OCI-LY7 (cell line): ENCODE measurements around the gene HELZ. TPM values are rescaled to one million over a fixed set of nuclear protein-coding genes. Genes with fewer than 3 reads are reported as not detected.
"Not testable (repeated sequence)": the region's sequence is repeated elsewhere in the genome, so short reads cannot be mapped to it uniquely, and the experiment has no call there.

ENCODE experiments used
- BruUV-seq: library from RNA; stranded (reverse); fragments of 400-500 nt; replicated peaks from 2 replicates; lab custom pipeline; 2021; lab: Mats Ljungman, UMichigan
- CTCF ChIA-PET: fragments of 300-600 bp; sonication (Branson Sonifier 250); formaldehyde crosslinking; loops from one replicate; lab custom pipeline; 2022; ENCODE audit warnings: antibody characterized with exemption; ENCODE audit not compliant: unreplicated experiment; lab: Charles Lee
- POLR2A ChIA-PET: fragments of 300-600 bp; sonication (Branson Sonifier 250); formaldehyde crosslinking; loops from one replicate; lab custom pipeline; 2022; ENCODE audit warnings: antibody characterized with exemption; lab: Charles Lee
- DNase-seq: peaks from one replicate; pipeline ENCODE4 v3.0.0-alpha.2; 2015; ENCODE audit warnings: low spot score
- H2AFZ ChIP-seq: fragments of 200-600 bp; sonication (generic), shearing (Covaris generic); 2 replicates; pipeline ENCODE4 v1.6.1; 2014; ENCODE audit warnings: mild to moderate bottlenecking, antibody characterized with exemption, low read length, moderate library complexity
- H3K27ac ChIP-seq: fragments of 200-600 bp; sonication (generic); 2 replicates; pipeline ENCODE4 v1.5.1; 2014; ENCODE audit warnings: mixed run types, low read depth, mild to moderate bottlenecking, moderate library complexity, low read length, inconsistent platforms; ENCODE audit not compliant: poor library complexity, severe bottlenecking
- H3K36me3 ChIP-seq: fragments of 200-600 bp; sonication (generic); 2 replicates; pipeline ENCODE4 v1.6.1; 2014; ENCODE audit warnings: mild to moderate bottlenecking, antibody characterized with exemption, low read length, moderate library complexity, mixed read lengths; ENCODE audit not compliant: insufficient read depth
- H3K4me1 ChIP-seq: fragments of 200-600 bp; sonication (generic); 2 replicates; pipeline ENCODE4 v1.5.1; 2014; ENCODE audit warnings: mild to moderate bottlenecking, low read length; ENCODE audit not compliant: insufficient read depth, poor library complexity, severe bottlenecking
- H3K4me2 ChIP-seq: fragments of 200-600 bp; sonication (generic); 2 replicates; pipeline ENCODE4 v1.6.1; 2014; ENCODE audit warnings: mild to moderate bottlenecking, low read length
- H3K4me3 ChIP-seq: fragments of 200-600 bp; sonication (generic); 2 replicates; pipeline ENCODE4 v1.5.1; 2014; ENCODE audit warnings: mild to moderate bottlenecking, low read depth, low read length; ENCODE audit not compliant: poor library complexity, severe bottlenecking
- H3K79me2 ChIP-seq: fragments of 200-600 bp; sonication (generic); 2 replicates; pipeline ENCODE4 v1.6.1; 2016; ENCODE audit warnings: low read depth, mild to moderate bottlenecking, low read length, moderate library complexity, mixed read lengths; ENCODE audit not compliant: insufficient read depth
- H3K9me2 ChIP-seq: fragments of 200-600 bp; sonication (generic); 2 replicates; pipeline ENCODE4 v1.6.1; 2016; ENCODE audit warnings: mild to moderate bottlenecking, low read length, mixed read lengths; ENCODE audit not compliant: insufficient read depth
- H3K9me3 ChIP-seq: fragments of 200-600 bp; sonication (generic); 2 replicates; pipeline ENCODE4 v1.6.1; 2014; ENCODE audit warnings: mild to moderate bottlenecking, mixed run types, low read length, mixed read lengths
- H4K20me1 ChIP-seq: fragments of 200-600 bp; sonication (generic); 2 replicates; pipeline ENCODE4 v1.6.1; 2014; ENCODE audit warnings: mild to moderate bottlenecking, antibody characterized with exemption, low read length, moderate library complexity, mixed read lengths; ENCODE audit not compliant: insufficient read depth
- EZH2phosphoT487 ChIP-seq: fragments of 200-600 bp; sonication (generic); IDR thresholded peaks from 2 replicates; pipeline ENCODE4 v1.6.1; 2018; ENCODE audit warnings: low read depth, borderline replicate concordance, mild to moderate bottlenecking, mixed run types, antibody characterized with exemption, low read length, moderate library complexity, mixed read lengths
- intact Hi-C: fragments of 100-400 bp; cut with micrococcal nuclease; formaldehyde crosslinking; loops from one replicate; pipeline ENCODE4 v1.10.0; 2022; ENCODE audit not compliant: unreplicated experiment
- total RNA-seq, 2 experiments: library from RNA; depleted of rRNA in 1 of 2; stranded (reverse); fragments of >200 nt in 1 of 2; shearing (Covaris generic) in 1 of 2; gene quantifications; 2 replicates each; pipeline ENCODE4 v1.2.3, GENCODE V29; 2014 to 2022
- TF ChIP-seq, protein P1 (sequence below): fragments of 200-600 bp; sonication (generic); conservative IDR thresholded peaks from 2 replicates; pipeline ENCODE4 v1.5.1; 2014; ENCODE audit warnings: mild to moderate bottlenecking, antibody characterized with exemption, low read length, moderate library complexity, mixed read lengths

The HELZ gene
- total RNA-seq, 2 experiments from 2014 or later = 33.9 to 58.9 TPM

DNA sequence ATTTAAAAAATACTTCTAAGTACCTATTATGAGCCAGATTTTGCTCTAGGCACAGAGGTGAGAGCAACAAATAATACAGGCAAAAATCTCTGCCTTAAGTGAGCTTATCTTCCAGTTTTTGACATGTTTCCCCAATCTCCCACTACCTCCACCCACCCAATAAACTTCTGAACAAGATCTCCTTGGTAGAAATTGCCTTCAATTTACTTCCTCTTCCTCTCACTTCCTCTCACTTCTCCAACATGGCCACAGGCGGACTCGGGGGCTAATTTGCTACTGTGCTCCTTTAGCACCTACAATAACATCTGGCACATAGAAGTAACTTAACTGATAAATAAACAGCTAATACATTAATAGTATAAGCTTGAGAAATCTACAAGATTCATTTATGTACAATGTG is 118.0 kb downstream of the HELZ start:
- no peaks in the 10 kb centered on the region for H4K20me1 ChIP-seq
- ChIA-PET CTCF (no interaction called here), POLR2A (interaction anchor here (0.5 to 1.5 kb wide), 5 partner anchors 9 to 411 kb away, joined by 3 to 4 read pairs (median 3); no protein-coding TSS in a partner anchor)
- no peak overlapping the region for H3K4me2 ChIP-seq
- H3K4me1 ChIP-seq = no peaks in the 10 kb centered on the region
- no TSS peak for BruUV-seq
- intact Hi-C loops = no loop called here
- H2AFZ ChIP-seq = no peak overlapping the region
- no peaks in the 10 kb centered on the region for H3K9me2 ChIP-seq
- no peaks in the 10 kb centered on the region for H3K79me2 ChIP-seq
- H3K36me3 ChIP-seq = peaks cover 39% of the 10 kb centered on the region
- TF ChIP-seq, protein P1, sequence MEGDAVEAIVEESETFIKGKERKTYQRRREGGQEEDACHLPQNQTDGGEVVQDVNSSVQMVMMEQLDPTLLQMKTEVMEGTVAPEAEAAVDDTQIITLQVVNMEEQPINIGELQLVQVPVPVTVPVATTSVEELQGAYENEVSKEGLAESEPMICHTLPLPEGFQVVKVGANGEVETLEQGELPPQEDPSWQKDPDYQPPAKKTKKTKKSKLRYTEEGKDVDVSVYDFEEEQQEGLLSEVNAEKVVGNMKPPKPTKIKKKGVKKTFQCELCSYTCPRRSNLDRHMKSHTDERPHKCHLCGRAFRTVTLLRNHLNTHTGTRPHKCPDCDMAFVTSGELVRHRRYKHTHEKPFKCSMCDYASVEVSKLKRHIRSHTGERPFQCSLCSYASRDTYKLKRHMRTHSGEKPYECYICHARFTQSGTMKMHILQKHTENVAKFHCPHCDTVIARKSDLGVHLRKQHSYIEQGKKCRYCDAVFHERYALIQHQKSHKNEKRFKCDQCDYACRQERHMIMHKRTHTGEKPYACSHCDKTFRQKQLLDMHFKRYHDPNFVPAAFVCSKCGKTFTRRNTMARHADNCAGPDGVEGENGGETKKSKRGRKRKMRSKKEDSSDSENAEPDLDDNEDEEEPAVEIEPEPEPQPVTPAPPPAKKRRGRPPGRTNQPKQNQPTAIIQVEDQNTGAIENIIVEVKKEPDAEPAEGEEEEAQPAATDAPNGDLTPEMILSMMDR = no peak
- TF ChIP-seq EZH2phosphoT487 = no peak
- no peaks in the 10 kb centered on the region for H3K9me3 ChIP-seq
- H3K27ac ChIP-seq = no peak overlapping the region
- DNase-seq = no peak
- H3K4me3 ChIP-seq = no peak overlapping the region

GRCh38 chr17:67126543-67126942 is 118.5 kb downstream of the HELZ start:
- H3K36me3 ChIP-seq = peaks cover 41% of the 10 kb centered on the region
- H3K79me2 ChIP-seq, H3K4me2 ChIP-seq, H3K4me1 ChIP-seq, CTCF ChIA-PET, H2AFZ ChIP-seq, H3K27ac ChIP-seq, H3K4me3 ChIP-seq, BruUV-seq, H3K9me3 ChIP-seq, H4K20me1 ChIP-seq, intact Hi-C loops, H3K9me2 ChIP-seq, DNase-seq: not testable (repeated sequence)
- POLR2A ChIA-PET = interaction anchor here (0.6 to 1.5 kb wide), 4 partner anchors 8 to 412 kb away, joined by 3 to 4 read pairs (median 3); no protein-coding TSS in a partner anchor

DNA sequence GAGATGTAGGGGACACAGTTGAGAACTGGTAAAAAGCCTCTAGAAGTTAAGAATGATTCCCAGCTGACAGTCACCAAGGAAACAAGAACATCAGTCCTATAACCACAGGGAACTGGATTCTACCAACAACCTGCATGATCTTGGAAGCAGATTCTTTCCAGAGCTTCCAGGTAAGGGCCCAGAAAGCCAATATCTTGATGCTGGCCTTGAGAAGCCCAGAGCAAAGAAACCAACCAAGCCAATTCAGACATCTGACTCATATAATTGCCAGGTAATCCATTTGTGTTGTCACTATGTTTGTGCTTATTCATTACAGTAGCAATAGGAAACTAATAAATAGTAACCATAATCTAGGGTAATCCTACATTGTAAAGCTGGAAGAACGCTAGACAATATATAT is 119.1 kb downstream of the HELZ start:
- ChIA-PET CTCF (no interaction called here), POLR2A (no interaction called here)
- intact Hi-C loops = no loop called here
- Histone ChIP-seq H3K79me2 (no peaks in the 10 kb centered on the region), H3K27ac (no peak overlapping the region), H3K4me2 (no peak overlapping the region), H2AFZ (no peak overlapping the region), H3K36me3 (peaks cover 47% of the 10 kb centered on the region), H3K9me2 (no peaks in the 10 kb centered on the region), H3K4me1 (no peaks in the 10 kb centered on the region), H3K9me3 (no peaks in the 10 kb centered on the region), H4K20me1 (no peaks in the 10 kb centered on the region), H3K4me3 (no peak overlapping the region)
- DNase-seq = no peak
- no TSS peak for BruUV-seq
- TF ChIP-seq, protein P1 = no peak
- no peak for TF ChIP-seq EZH2phosphoT487
